ENCODE results near the gene ARF3. TPM values are rescaled to one million over a fixed set of nuclear protein-coding genes. Genes with fewer than 3 reads are reported as not detected.

ARF3 gene
- total RNA-seq, 1 experiment from 2014 or later = 263 TPM

- H3K27me3 Mint-ChIP-seq (ENCODE audit: low read depth) = no peaks in the 10 kb centered on the region
- Histone ChIP-seq H3K27ac (ENCODE audit: insufficient read length, low read depth, low read length) (no peak within 1 kb of the TSS), H2BK5ac (ENCODE audit: insufficient read length, low read length) (no peak within 1 kb of the TSS), H3K56ac (ENCODE audit: insufficient read length, low read depth, low read length) (no peak within 1 kb of the TSS), H4K91ac (ENCODE audit: insufficient read length, low read depth, low read length) (no peak within 1 kb of the TSS), H2AFZ (ENCODE audit: low read length) (no peak within 1 kb of the TSS), H4K5ac (ENCODE audit: insufficient read length, low read depth, low read length) (no peak within 1 kb of the TSS), H2BK120ac (ENCODE audit: low read depth, low read length, poor library complexity, severe bottlenecking) (no peak within 1 kb of the TSS), H3T11ph (ENCODE audit: low read length) (no peak within 1 kb of the TSS), H3K4me2 (ENCODE audit: insufficient read depth, insufficient read length, low read length) (peak within 1 kb of the TSS; percentile 8), H3K9ac (ENCODE audit: extremely low read depth, insufficient read length, low read length) (peak within 1 kb of the TSS; percentile 50), H3K79me2 (ENCODE audit: insufficient read depth, low read length) (no peaks in the 10 kb centered on the region), H3K18ac (ENCODE audit: insufficient read length, low read depth, low read length) (peak within 1 kb of the TSS; percentile 60), H3K4me1 (ENCODE audit: insufficient read depth, low read length) (no peaks in the 10 kb centered on the region), H2AK5ac (ENCODE audit: insufficient read length, low read length) (no peak within 1 kb of the TSS), H2BK12ac (ENCODE audit: insufficient read length, low read depth, low read length) (no peak within 1 kb of the TSS), H4K20me1 (ENCODE audit: control insufficient read depth, insufficient read depth, insufficient read length) (no peaks in the 10 kb centered on the region), H3K27me3 (ENCODE audit: insufficient read depth, low read length) (no peaks in the 10 kb centered on the region), H3K23me2 (ENCODE audit: insufficient read length, low read depth, low read length, poor library complexity, severe bottlenecking) (peaks cover 4% of the 10 kb centered on the region), H3K14ac (ENCODE audit: insufficient read depth, low read length) (0 out of 2 replicates have a peak within 1 kb of the TSS, but pooled peaks have one; percentile 6), H3K4ac (ENCODE audit: low read depth, low read length) (no peak within 1 kb of the TSS), H3K23ac (ENCODE audit: insufficient read length, low read depth, low read length) (no peak within 1 kb of the TSS), H4K8ac (replicated peaks; ENCODE audit: insufficient read length, low read depth, low read length) (no peak within 1 kb of the TSS), H2BK20ac (ENCODE audit: low read depth, low read length, poor library complexity, severe bottlenecking) (no peak within 1 kb of the TSS), H3K79me1 (ENCODE audit: insufficient read depth, low read depth, low read length, poor library complexity, severe bottlenecking) (no peaks in the 10 kb centered on the region), H2BK15ac (ENCODE audit: low read depth, low read length) (no peak within 1 kb of the TSS), H3K9me3 (ENCODE audit: control insufficient read depth, low read depth, low read length) (no peaks in the 10 kb centered on the region)
- H3K9me3 Mint-ChIP-seq = no peaks in the 10 kb centered on the region
- DNase-seq = peak; percentile 91
- no peak for TF ChIP-seq CTCF (conservative IDR thresholded peaks at IDR 0.05)
- H3K4me1 Mint-ChIP-seq = peaks cover 10 to 14% of the 10 kb centered on the region in 2 experiments
- H3K36me3 Mint-ChIP-seq (ENCODE audit: insufficient read depth in 1 of 3, low read depth in 3 of 3) = peaks cover 24 to 59% (median 38%) of the 10 kb centered on the region in 3 experiments
- peak within 1 kb of the TSS; percentile 72 to 97 (median 90); a peak in 5 of 7 replicates for H3K27ac Mint-ChIP-seq
- WGBS (ENCODE audit: extremely low coverage, insufficient read length, low lambda C conversion rate) = no CpG with 5 or more reads among the region's 38 CpGs
- peak within 1 kb of the TSS; percentile 80 to 87 for H3K4me3 Mint-ChIP-seq
Measured at GRCh38 chr12:48925304-48926011, 31.8 kb downstream of the ARF3 start, which contains the start of gene FKBP11. FKBP11 (minus strand) TSS chr12:48925492; CDS start chr12:48925428, 64 bp downstream.
